ENCODE measurements around the gene CBX2.

The CBX2 gene

DNA sequence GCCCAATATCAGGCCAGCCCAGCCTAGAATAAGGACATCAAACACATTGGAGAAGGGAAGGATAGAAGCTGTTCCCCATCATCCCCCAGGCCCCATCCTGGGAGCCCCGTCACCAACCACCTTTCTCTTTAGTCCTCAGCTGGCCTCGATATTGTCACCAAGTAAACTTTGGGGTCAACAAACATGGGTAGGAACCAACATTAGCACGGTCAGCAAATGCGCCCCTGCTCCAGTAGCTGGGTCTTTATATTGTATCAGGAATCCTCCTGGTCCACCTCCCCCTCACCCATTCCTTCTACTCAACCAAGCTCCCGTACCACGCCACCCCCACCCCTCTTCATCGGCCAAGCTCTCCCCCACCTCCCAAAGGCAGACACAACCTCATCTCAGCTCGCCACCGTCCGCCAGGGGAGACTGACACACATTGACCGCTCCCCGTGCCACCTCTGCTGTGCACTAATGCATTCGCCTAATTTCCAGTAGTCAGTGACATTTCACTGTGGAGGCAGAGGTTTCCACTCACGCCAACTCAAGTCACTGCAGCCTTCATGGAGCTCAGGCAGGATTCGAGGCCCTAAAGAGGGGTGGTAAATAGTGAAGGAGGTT, 20.7 kb upstream of the CBX2 start:
- TF ChIP-seq, protein P1, sequence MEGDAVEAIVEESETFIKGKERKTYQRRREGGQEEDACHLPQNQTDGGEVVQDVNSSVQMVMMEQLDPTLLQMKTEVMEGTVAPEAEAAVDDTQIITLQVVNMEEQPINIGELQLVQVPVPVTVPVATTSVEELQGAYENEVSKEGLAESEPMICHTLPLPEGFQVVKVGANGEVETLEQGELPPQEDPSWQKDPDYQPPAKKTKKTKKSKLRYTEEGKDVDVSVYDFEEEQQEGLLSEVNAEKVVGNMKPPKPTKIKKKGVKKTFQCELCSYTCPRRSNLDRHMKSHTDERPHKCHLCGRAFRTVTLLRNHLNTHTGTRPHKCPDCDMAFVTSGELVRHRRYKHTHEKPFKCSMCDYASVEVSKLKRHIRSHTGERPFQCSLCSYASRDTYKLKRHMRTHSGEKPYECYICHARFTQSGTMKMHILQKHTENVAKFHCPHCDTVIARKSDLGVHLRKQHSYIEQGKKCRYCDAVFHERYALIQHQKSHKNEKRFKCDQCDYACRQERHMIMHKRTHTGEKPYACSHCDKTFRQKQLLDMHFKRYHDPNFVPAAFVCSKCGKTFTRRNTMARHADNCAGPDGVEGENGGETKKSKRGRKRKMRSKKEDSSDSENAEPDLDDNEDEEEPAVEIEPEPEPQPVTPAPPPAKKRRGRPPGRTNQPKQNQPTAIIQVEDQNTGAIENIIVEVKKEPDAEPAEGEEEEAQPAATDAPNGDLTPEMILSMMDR (IDR thresholded peaks at IDR 0.05; ENCODE audit: insufficient read depth, missing control alignments): no peak
- DNase-seq (ENCODE audit: insufficient read length, low spot score) (no peak), FAIRE-seq (no peak)

DNA sequence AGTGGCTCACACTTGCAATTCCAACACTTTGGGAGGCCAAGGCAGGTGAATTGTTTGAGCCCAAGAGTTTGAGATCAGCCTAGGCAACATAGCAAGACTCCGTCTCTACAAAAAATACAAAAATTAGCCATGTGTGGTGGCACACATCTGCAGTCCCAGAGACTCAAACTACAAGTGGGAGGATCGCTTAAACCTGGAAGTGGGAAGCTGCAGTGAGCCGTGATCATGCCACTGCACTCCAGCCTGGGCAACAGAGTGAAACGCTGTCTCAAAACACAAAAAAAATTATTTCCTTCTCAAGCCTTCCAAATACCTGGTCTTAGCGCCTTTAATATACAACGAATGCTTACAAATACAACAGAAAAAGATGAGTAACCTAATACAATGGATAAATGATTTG, 19.7 kb upstream of the CBX2 start:
- TF ChIP-seq, protein P1 (IDR thresholded peaks at IDR 0.05; ENCODE audit: insufficient read depth, missing control alignments): no peak
- no peak for FAIRE-seq
- no peak for DNase-seq (ENCODE audit: insufficient read length, low spot score)

DNA sequence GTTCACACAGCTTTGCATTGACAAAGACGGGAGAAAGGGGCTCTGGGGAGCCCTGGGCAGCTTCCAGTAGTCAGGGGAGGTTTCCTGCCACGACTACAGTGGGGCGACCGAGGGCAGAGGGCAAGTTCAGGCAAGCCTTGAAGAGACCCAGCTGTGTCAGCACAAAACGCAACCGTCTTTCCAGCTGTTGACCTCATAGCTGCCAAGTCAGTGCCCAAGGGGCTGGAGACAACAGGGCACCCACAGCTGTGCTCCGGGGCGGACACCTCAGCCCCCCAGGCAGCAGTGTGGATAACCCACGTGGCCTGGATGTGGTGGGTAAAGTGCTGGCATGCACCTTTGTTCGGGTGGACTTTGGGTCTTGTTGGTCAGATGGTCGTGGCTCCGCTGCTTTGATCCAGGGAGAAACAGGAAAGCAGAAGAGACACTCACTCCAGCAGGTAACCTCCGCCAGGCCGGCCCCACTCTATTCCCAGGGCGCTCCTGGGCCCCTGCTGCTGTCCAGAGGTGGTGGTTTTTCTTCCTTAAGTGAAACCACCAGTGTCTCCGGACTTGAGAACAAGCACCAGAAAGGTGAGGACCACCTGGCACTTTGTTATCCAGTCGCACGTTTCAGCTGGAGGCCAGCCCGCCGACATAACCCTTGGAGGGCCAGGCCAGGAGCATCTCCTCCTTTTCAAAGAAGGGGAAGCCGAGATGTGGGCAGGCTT, 17.6 kb upstream of the CBX2 start:
- no peak for DNase-seq (ENCODE audit: insufficient read length, low spot score)
- FAIRE-seq: no peak
- TF ChIP-seq, protein P1 (IDR thresholded peaks at IDR 0.05; ENCODE audit: insufficient read depth, missing control alignments): no peak

DNA sequence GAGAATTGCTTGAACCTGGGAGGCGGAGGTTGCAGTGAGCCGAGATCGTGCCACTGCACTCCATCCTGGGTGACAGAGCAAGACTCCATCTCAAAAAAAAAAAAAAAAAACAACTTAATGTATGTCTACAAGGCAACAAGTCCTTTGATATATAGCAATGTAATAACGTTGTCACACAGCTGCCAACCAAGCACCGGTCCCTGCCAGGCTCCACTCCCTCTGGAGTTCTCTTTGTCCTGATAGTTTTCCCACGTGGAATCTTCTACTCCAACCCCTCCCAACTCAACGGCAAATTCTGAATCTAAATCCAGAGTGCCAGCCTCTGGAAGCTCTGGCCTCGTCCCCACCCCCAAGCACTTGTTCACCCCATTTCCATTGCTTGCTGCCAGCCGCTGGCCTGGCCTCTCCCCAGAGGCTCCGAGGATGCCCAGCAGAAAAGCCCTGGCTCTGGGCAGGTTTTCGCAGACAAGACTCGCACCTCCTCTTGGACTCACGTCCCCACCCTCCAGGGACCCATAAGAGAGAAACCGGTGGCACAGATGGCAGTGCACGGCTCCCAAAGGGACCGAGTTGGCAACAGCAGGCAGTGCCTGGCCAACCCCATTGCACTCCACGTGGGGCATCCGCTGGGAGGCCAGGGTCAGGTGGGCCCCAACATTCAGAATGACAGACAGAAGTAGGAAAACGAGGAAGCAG, 15.9 kb upstream of the CBX2 start:
- no peak for DNase-seq (ENCODE audit: insufficient read length, low spot score)
- no peak for FAIRE-seq
- TF ChIP-seq, protein P1 (IDR thresholded peaks at IDR 0.05; ENCODE audit: insufficient read depth, missing control alignments): no peak

DNA sequence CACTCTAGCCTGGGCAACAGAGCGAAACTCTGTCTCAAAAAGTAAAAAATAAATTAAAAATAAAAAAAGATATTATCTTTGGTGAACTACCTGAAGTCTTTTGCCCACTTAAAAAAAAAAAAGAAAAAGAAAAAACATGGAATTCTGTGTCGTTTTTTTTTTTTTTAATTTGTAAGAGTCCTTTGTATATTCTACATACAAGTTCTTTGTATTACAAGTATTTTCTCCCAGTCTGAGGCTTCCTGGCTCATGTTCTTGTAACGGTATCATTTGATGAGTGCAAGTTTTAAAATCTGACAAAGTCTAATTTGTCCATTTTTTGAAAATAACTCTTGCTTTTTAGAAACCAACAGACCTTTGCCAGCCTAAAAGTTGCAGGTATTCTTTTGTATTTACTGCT, 12.2 kb upstream of the CBX2 start:
- DNase-seq (ENCODE audit: insufficient read length, low spot score): no peak
- TF ChIP-seq, protein P1 (IDR thresholded peaks at IDR 0.05; ENCODE audit: insufficient read depth, missing control alignments): no peak
- FAIRE-seq: no peak

DNA sequence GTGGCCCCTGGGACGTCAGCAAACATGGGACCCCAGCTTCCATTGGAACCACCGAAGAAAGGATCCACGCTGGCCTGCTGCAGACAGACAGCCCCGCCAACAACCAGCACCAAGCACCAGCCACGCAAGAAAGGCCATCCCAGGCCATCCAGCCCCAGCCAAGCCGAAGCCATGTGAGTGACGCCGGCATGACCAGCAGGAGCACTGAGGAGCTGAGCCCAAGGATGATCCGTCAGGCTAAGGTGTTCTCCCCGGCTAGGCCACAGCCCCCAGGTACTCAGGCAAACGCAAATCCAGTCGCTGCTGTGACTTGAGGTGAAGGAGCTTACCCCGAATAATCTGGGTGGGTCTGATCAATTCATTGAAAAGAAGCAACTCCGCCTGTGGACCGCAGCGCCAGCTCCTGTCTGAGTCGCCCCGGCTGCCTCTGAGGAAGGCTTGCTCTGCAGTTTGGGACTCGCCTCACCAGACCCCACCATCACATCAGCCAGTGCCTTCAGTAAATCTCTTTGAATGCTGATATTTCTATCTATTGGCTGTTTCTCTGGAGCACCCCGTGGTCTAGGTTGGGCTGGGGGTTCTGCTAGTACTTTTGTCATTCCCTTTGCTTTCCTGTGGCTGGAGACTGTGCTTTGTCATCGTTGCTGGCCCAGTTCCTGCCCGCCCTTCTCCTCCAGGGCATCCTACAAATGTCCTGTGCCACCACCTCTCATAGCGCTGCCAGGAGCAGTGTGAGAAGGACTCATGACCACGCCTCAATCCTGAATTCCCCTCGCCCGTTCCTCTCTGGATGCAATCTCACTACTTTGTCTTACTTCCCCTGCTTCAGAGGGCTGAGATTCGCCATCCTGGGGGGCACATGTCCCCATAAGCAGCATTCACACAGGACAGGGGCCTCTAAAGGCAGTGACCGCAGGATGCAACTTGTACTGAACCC, 8.1 kb upstream of the CBX2 start:
- DNase-seq (ENCODE audit: insufficient read length, low spot score) (no peak), FAIRE-seq (no peak)
- TF ChIP-seq, protein P1 (IDR thresholded peaks at IDR 0.05; ENCODE audit: insufficient read depth, missing control alignments): no peak
